CD14-positive monocyte (primary cell): Measurements from ENCODE around the gene DLGAP1. TPM values are rescaled to one million over a fixed set of nuclear protein-coding genes. Genes with fewer than 3 reads are reported as not detected.

Experiments used
- DNase-seq, 3 donors: peaks; one replicate each; pipeline ENCODE4 v3.0.0-alpha.2; 2011 to 2022
- H2AFZ ChIP-seq: 2 replicates; pipeline ENCODE4 v1.6.0; 2012; ENCODE audit warnings: mild to moderate bottlenecking, low read depth, low read length, inconsistent platforms; ENCODE audit not compliant: insufficient read depth, poor library complexity, severe bottlenecking
- H3K27ac ChIP-seq, 2 donors: 1 replicate in 1 of 2; 2 replicates in 1 of 2; pipeline ENCODE4 v1.5.1; 2012 to 2013; ENCODE audit warnings: low read length in 2 of 2, control low read depth in 1 of 2, inconsistent platforms in 1 of 2, low read depth in 1 of 2, mild to moderate bottlenecking in 1 of 2
- H3K27me3 ChIP-seq, 2 donors: one replicate each; pipeline versions ENCODE4 v1.6.0 to v1.6.1; 2011 to 2013; ENCODE audit warnings: low read length in 2 of 2; ENCODE audit not compliant: control insufficient read depth in 2 of 2, insufficient read depth in 2 of 2
- H3K36me3 ChIP-seq, 2 donors: replicated peaks in 1 of 2; 1 replicate in 1 of 2; 2 replicates in 1 of 2; pipeline versions ENCODE4 v1.5.1 to v1.6.1; 2012 to 2013; ENCODE audit warnings: low read length in 2 of 2, control low read depth in 1 of 2, inconsistent platforms in 1 of 2, mild to moderate bottlenecking in 1 of 2; ENCODE audit not compliant: insufficient read depth in 2 of 2, control insufficient read depth in 1 of 2
- H3K4me1 ChIP-seq, 2 donors: 1 replicate in 1 of 2; 2 replicates in 1 of 2; pipeline versions ENCODE4 v1.5.1 to v1.6.1; 2012 to 2013; ENCODE audit warnings: low read length in 2 of 2, control low read depth in 1 of 2, inconsistent platforms in 1 of 2, mild to moderate bottlenecking in 1 of 2, moderate library complexity in 1 of 2; ENCODE audit not compliant: insufficient read depth in 2 of 2, control insufficient read depth in 1 of 2
- H3K4me2 ChIP-seq: replicated peaks from 2 replicates; pipeline ENCODE3; 2012; ENCODE audit warnings: low read length, moderate library complexity, mild to moderate bottlenecking; ENCODE audit not compliant: poor library complexity, severe bottlenecking; ENCODE audit errors: extremely low read depth
- H3K4me3 ChIP-seq, 3 experiments: fragments of 200-600 bp in 1 of 3; sonication (generic) in 1 of 3; replicated peaks in 1 of 3; 1 replicate in 2 of 3; 2 replicates in 1 of 3; pipeline ENCODE4 v1.5.1; 2011 to 2013; ENCODE audit warnings: low read length in 3 of 3, mild to moderate bottlenecking in 3 of 3, control low read depth in 2 of 3, low read depth in 2 of 3, inconsistent platforms in 1 of 3, moderate library complexity in 1 of 3
- H3K79me2 ChIP-seq: 2 replicates; pipeline ENCODE4 v1.6.0; 2012; ENCODE audit warnings: mild to moderate bottlenecking, control low read depth, inconsistent platforms, low read length, moderate library complexity; ENCODE audit not compliant: insufficient read depth
- H3K9ac ChIP-seq: 2 replicates; pipeline ENCODE4 v1.6.0; 2017; ENCODE audit warnings: low read length, mild to moderate bottlenecking; ENCODE audit not compliant: insufficient read depth, poor library complexity, severe bottlenecking
- H3K9me3 ChIP-seq, 2 donors: replicated peaks in 1 of 2; 1 replicate in 1 of 2; 2 replicates in 1 of 2; pipeline versions ENCODE4 v1.5.1 to v1.6.1; 2012 to 2013; ENCODE audit warnings: low read length in 2 of 2, control low read depth in 1 of 2; ENCODE audit not compliant: control insufficient read depth in 1 of 2, insufficient read depth in 1 of 2
- H4K20me1 ChIP-seq: 2 replicates; pipeline ENCODE4 v1.6.0; 2012; ENCODE audit warnings: mild to moderate bottlenecking, low read length, control low read depth, moderate library complexity; ENCODE audit not compliant: insufficient read depth
- H3K27ac Mint-ChIP-seq, 7 donors: one replicate each; pipeline ENCODE4 v1.8.0; 2020; ENCODE audit warnings: mild to moderate bottlenecking in 7 of 7, mixed read lengths in 7 of 7, moderate library complexity in 6 of 7, inconsistent platforms in 2 of 7
- H3K27me3 Mint-ChIP-seq, 3 donors: one replicate each; pipeline ENCODE4 v1.8.0; 2021 to 2022; ENCODE audit warnings: low read depth in 3 of 3, mild to moderate bottlenecking in 3 of 3, mixed read lengths in 3 of 3, moderate library complexity in 3 of 3, inconsistent platforms in 1 of 3
- H3K36me3 Mint-ChIP-seq, 2 donors: one replicate each; pipeline ENCODE4 v1.8.0; 2020; ENCODE audit warnings: mixed read lengths in 2 of 2, inconsistent platforms in 1 of 2, mild to moderate bottlenecking in 1 of 2
- H3K4me1 Mint-ChIP-seq: one replicate; pipeline ENCODE4 v1.8.0; 2020; ENCODE audit warnings: mild to moderate bottlenecking, mixed read lengths
- H3K4me3 Mint-ChIP-seq, 2 donors: one replicate each; pipeline ENCODE4 v1.8.0; 2020; ENCODE audit warnings: mild to moderate bottlenecking in 2 of 2, mixed read lengths in 2 of 2, moderate library complexity in 1 of 2
- H3K9me3 Mint-ChIP-seq, 7 donors: one replicate each; pipeline ENCODE4 v1.8.0; 2020 to 2022; ENCODE audit warnings: mixed read lengths in 7 of 7, mild to moderate bottlenecking in 6 of 7, moderate library complexity in 6 of 7, inconsistent platforms in 2 of 7
- CTCF ChIP-seq: fragments of 200-600 bp; IDR thresholded peaks from one replicate; pipeline ENCODE4 v1.8.0; 2022; ENCODE audit warnings: antibody characterized with exemption, mild to moderate bottlenecking
- WGBS: methylation state at CpG from one replicate; pipeline ENCODE4 v1.1.5; 2013; ENCODE audit warnings: missing lambda C conversion rate; ENCODE audit not compliant: insufficient coverage; 5-methylcytosine and 5-hydroxymethylcytosine counted together
- intact Hi-C, 2 donors: fragments of 100-400 bp; cut with micrococcal nuclease; formaldehyde crosslinking; loops; one replicate each; pipeline versions ENCODE4 v1.15.0 to v1.15.1; 2023
- polyA plus RNA-seq, 3 donors: library from polyadenylated mRNA; depleted of rRNA in 1 of 3; unstranded in 2 of 3; stranded (reverse) in 1 of 3; fragments of 300-500 nt in 2 of 3; fragments of >200 nt in 1 of 3; fragmentation: Illumina TruSeq in 2 of 3; gene quantifications; 1 replicate in 2 of 3; 2 replicates in 1 of 3; pipeline ENCODE4 v1.2.3, GENCODE V29; 2012 to 2021

Gene DLGAP1
- polyA plus RNA-seq, 3 donors: 0.09 to 0.42 TPM; not detected in 1

- H3K4me1 Mint-ChIP-seq: peaks cover 74% of the 10 kb centered on the region
- no peaks in the 10 kb centered on the region for H3K9me3 ChIP-seq
- H4K20me1 ChIP-seq: no peaks in the 10 kb centered on the region
- 12% methylated on average over 3 of the region's 5 CpGs for WGBS
- H3K4me2 ChIP-seq: peak overlapping the region; percentile 58
- peak overlapping the region; percentile 48 to 59 for H3K4me3 Mint-ChIP-seq
- peak overlapping the region in 1 of 3 experiments; percentile 62 for H3K4me3 ChIP-seq
- no peaks in the 10 kb centered on the region for H3K9me3 Mint-ChIP-seq
- intact Hi-C loops: loop anchor here in 1 of 2 donors (10.0 kb wide), 1 partner anchor 128 kb away; no protein-coding TSS in a partner anchor
- no peaks in the 10 kb centered on the region for H3K36me3 Mint-ChIP-seq
- H3K9ac ChIP-seq: no peak overlapping the region
- H3K27ac ChIP-seq: peak overlapping the region in 1 of 2 donors; percentile 88
- no peak for DNase-seq
- peak overlapping the region; percentile 88 to 95 (median 92) for H3K27ac Mint-ChIP-seq
- peaks cover 0 to 2% (median 0%) of the 10 kb centered on the region in 3 donors for H3K27me3 Mint-ChIP-seq
- no peaks in the 10 kb centered on the region for H3K36me3 ChIP-seq
- no peak for TF ChIP-seq CTCF
- no peaks in the 10 kb centered on the region for H3K79me2 ChIP-seq
- H3K4me1 ChIP-seq: peaks cover 74 to 76% of the 10 kb centered on the region in 2 donors
- no peaks in the 10 kb centered on the region for H3K27me3 ChIP-seq
- H2AFZ ChIP-seq: no peak overlapping the region
Observed at GRCh38 chr18:3722649-3723433, 732.3 kb downstream of the DLGAP1 start.

- H3K4me2 ChIP-seq: peak overlapping the region; percentile 58
- TF ChIP-seq CTCF: no peak
- peak overlapping the region; percentile 88 to 95 (median 92) for H3K27ac Mint-ChIP-seq
- no peak overlapping the region for H2AFZ ChIP-seq
- no peaks in the 10 kb centered on the region for H3K27me3 ChIP-seq
- no peaks in the 10 kb centered on the region for H3K79me2 ChIP-seq
- WGBS: 16% methylated on average over 3 of the region's 7 CpGs
- H3K4me1 Mint-ChIP-seq: peaks cover 77% of the 10 kb centered on the region
- H3K36me3 Mint-ChIP-seq: no peaks in the 10 kb centered on the region
- H3K4me3 Mint-ChIP-seq: peak overlapping the region; percentile 39 to 48
- peak overlapping the region; percentile 74 to 88 for H3K27ac ChIP-seq
- no peaks in the 10 kb centered on the region for H4K20me1 ChIP-seq
- peaks cover 79 to 82% of the 10 kb centered on the region in 2 donors for H3K4me1 ChIP-seq
- H3K4me3 ChIP-seq: peak overlapping the region in 1 of 3 experiments; percentile 62
- H3K9ac ChIP-seq: no peak overlapping the region
- H3K9me3 ChIP-seq: no peaks in the 10 kb centered on the region
- peak; percentile 77 to 90 (median 87) for DNase-seq
- H3K9me3 Mint-ChIP-seq: no peaks in the 10 kb centered on the region
- peaks cover 0 to 2% (median 0%) of the 10 kb centered on the region in 3 donors for H3K27me3 Mint-ChIP-seq
- no peaks in the 10 kb centered on the region for H3K36me3 ChIP-seq
- intact Hi-C loops: loop anchor here in 1 of 2 donors (10.0 kb wide), 1 partner anchor 127 kb away; no protein-coding TSS in a partner anchor
Observed at GRCh38 chr18:3721771-3722648, 733.1 kb downstream of the DLGAP1 start.
